AG04450 (cell line): ENCODE data around the gene PLOD2. TPM values are rescaled to one million over a fixed set of nuclear protein-coding genes. Genes with fewer than 3 reads are reported as not detected.

Experiments used
- CTCF ChIA-PET: fragments of 300-600, 350-600 bp; formaldehyde crosslinking; extraction: SDS; loops from one replicate; lab custom pipeline; 2022; ENCODE audit warnings: antibody characterized with exemption, inconsistent platforms; lab: Charles Lee
- POLR2A ChIA-PET: fragments of 350-600 bp; formaldehyde crosslinking; extraction: SDS; loops from one replicate; lab custom pipeline; 2021; ENCODE audit warnings: antibody characterized with exemption, inconsistent platforms; lab: Yijun Ruan, JAX
- DNase-seq: peaks from one replicate; pipeline ENCODE4 v3.0.0-alpha.2; 2011; ENCODE audit warnings: low read depth, low spot score
- H3K27ac ChIP-seq: one replicate; pipeline ENCODE4 v1.5.1; 2012; ENCODE audit warnings: low read depth, low read length, control low read depth
- H3K27me3 ChIP-seq: one replicate; pipeline ENCODE4 v1.6.0; 2012; ENCODE audit warnings: low read length; ENCODE audit not compliant: control insufficient read depth, insufficient read depth
- H3K4me3 ChIP-seq: 2 replicates; pipeline ENCODE4 v1.5.1; 2011; ENCODE audit warnings: mild to moderate bottlenecking, low read depth, low read length, control low read depth
- H3K9me3 ChIP-seq: 2 replicates; pipeline ENCODE4 v1.5.1; 2012; ENCODE audit warnings: low read length; ENCODE audit not compliant: control insufficient read depth, insufficient read depth
- polyA plus RNA-seq: library from polyadenylated mRNA; depleted of rRNA; stranded (reverse); fragments of >200 nt; gene quantifications from 2 replicates; pipeline ENCODE4 v1.2.3, GENCODE V29; 2011
- TF ChIP-seq, protein P1 (sequence below): IDR thresholded peaks from 2 replicates; pipeline ENCODE4 v1.5.1; 2011; ENCODE audit warnings: low read depth, low read length, control low read depth, inconsistent platforms

Gene PLOD2
- polyA plus RNA-seq, 1 experiment, result 88.9 TPM

GRCh38 chr3:146162561-146162960 is 1.6 kb upstream of the PLOD2 start:
- no peak overlapping the region for H3K27ac ChIP-seq
- no peaks in the 10 kb centered on the region for H3K27me3 ChIP-seq
- no peak overlapping the region; the same call in 1 of the 2 replicates for H3K4me3 ChIP-seq
- TF ChIP-seq, protein P1, sequence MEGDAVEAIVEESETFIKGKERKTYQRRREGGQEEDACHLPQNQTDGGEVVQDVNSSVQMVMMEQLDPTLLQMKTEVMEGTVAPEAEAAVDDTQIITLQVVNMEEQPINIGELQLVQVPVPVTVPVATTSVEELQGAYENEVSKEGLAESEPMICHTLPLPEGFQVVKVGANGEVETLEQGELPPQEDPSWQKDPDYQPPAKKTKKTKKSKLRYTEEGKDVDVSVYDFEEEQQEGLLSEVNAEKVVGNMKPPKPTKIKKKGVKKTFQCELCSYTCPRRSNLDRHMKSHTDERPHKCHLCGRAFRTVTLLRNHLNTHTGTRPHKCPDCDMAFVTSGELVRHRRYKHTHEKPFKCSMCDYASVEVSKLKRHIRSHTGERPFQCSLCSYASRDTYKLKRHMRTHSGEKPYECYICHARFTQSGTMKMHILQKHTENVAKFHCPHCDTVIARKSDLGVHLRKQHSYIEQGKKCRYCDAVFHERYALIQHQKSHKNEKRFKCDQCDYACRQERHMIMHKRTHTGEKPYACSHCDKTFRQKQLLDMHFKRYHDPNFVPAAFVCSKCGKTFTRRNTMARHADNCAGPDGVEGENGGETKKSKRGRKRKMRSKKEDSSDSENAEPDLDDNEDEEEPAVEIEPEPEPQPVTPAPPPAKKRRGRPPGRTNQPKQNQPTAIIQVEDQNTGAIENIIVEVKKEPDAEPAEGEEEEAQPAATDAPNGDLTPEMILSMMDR, result no peak
- ChIA-PET POLR2A (no interaction called here), CTCF (interaction anchor here (1.3 to 7.1 kb wide), 3 partner anchors 10 to 97 kb away, joined by 3 to 62 read pairs (median 34); no protein-coding TSS in a partner anchor)
- DNase-seq, result no peak
- no peaks in the 10 kb centered on the region for H3K9me3 ChIP-seq

DNA sequence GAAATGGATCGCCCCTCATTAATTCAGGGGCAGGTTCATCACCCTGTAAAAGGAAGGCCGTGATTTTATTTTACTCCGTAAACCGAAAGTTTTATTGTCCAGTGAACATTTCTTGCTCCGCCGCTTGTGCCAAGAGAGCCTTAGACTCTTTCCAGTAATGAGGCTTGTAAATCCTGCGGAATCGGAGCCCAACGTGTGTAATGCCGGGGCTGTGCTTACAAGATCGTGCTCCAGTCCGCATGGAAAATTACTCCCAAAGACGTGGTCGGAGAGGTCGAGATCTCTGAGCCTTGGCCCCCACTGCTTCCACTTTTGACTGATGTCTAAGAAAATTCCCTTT is 649 bp upstream of the PLOD2 start:
- Histone ChIP-seq H3K27ac (peak overlapping the region; percentile 90), H3K4me3 (peak overlapping the region; percentile 75), H3K27me3 (no peaks in the 10 kb centered on the region), H3K9me3 (no peaks in the 10 kb centered on the region)
- no peak for DNase-seq
- ChIA-PET POLR2A (interaction anchor here (1.1 to 1.4 kb wide), 7 partner anchors 11 to 383 kb away, joined by 4 to 13 read pairs (median 5); partner anchors contain the start of gene PLSCR1), CTCF (interaction anchor here (0.8 to 7.1 kb wide), 6 partner anchors 9 to 97 kb away, joined by 3 to 62 read pairs (median 8); no protein-coding TSS in a partner anchor)
- TF ChIP-seq, protein P1, result no peak

GRCh38 chr3:146160321-146160963 is 542 bp downstream of the PLOD2 start:
- POLR2A ChIA-PET, result interaction anchor here (0.7 to 1.4 kb wide), 10 partner anchors 12 to 384 kb away, joined by 3 to 13 read pairs (median 5); partner anchors contain the start of gene PLSCR1
- no peaks in the 10 kb centered on the region for H3K27me3 ChIP-seq
- TF ChIP-seq, protein P1, result peak; percentile 81
- CTCF ChIA-PET, result interaction anchor here (0.6 to 7.1 kb wide), 13 partner anchors 10 to 154 kb away, joined by 3 to 62 read pairs (median 4); no protein-coding TSS in a partner anchor
- H3K4me3 ChIP-seq, result peak overlapping the region; percentile 75
- H3K27ac ChIP-seq, result peak overlapping the region; percentile 84
- no peaks in the 10 kb centered on the region for H3K9me3 ChIP-seq
- no peak for DNase-seq

- Histone ChIP-seq H3K4me3 (peak overlapping the region; percentile 75), H3K27ac (peak overlapping the region; percentile 40), H3K27me3 (no peaks in the 10 kb centered on the region), H3K9me3 (no peaks in the 10 kb centered on the region)
- ChIA-PET POLR2A (interaction anchor here (0.7 to 1.2 kb wide), 2 partner anchors 42 to 167 kb away, joined by 3 read pairs; no protein-coding TSS in a partner anchor), CTCF (interaction anchor here (0.6 to 7.1 kb wide), 12 partner anchors 9 to 154 kb away, joined by 3 to 62 read pairs (median 4); no protein-coding TSS in a partner anchor)
- TF ChIP-seq, protein P1, result no peak
- DNase-seq, result no peak
Observed at GRCh38 chr3:146159616-146160320, 1.2 kb downstream of the PLOD2 start.
